SH-SY5Y (cell line): Measurements from ENCODE around the gene NOC4L.

ENCODE experiments used
- GATA2 ChIP-seq: IDR thresholded peaks from 2 replicates; pipeline ENCODE4 v1.6.1; 2011; ENCODE audit warnings: mild to moderate bottlenecking, low read depth, low read length
- GATA3 ChIP-seq: IDR thresholded peaks from 2 replicates; pipeline ENCODE4 v1.6.1; 2011; ENCODE audit warnings: low read depth, mild to moderate bottlenecking, low read length, moderate library complexity

DNA sequence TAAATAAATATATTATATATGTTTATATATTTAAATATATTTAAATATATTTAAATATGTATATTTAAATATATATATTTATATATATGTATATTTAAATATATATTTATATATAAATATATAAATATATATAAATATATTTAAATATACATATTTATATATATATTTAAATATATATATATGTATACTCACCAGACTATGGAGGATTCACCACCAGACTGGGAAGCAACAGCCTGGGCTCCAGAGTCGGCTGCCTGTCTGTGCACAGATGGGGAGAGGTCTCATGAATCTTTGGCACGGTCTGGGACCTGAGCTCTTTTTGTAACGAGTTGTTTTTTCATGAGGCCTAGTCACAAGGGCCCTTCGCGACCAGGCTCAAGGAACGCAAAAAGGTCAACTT, 21.3 kb downstream of the NOC4L start:
- TF ChIP-seq GATA3: no peak
- no peak for TF ChIP-seq GATA2
